ENCODE measurements around the gene PTPRN2. TPM values are rescaled to one million over a fixed set of nuclear protein-coding genes. Genes with fewer than 3 reads are reported as not detected.

PTPRN2 gene
- total and polyA plus RNA-seq, 2 of the 8 experiments (the other 6 are each of a cell fraction or from before 2014, with no cell fraction given), result 2.6 to 4.5 TPM

DNA sequence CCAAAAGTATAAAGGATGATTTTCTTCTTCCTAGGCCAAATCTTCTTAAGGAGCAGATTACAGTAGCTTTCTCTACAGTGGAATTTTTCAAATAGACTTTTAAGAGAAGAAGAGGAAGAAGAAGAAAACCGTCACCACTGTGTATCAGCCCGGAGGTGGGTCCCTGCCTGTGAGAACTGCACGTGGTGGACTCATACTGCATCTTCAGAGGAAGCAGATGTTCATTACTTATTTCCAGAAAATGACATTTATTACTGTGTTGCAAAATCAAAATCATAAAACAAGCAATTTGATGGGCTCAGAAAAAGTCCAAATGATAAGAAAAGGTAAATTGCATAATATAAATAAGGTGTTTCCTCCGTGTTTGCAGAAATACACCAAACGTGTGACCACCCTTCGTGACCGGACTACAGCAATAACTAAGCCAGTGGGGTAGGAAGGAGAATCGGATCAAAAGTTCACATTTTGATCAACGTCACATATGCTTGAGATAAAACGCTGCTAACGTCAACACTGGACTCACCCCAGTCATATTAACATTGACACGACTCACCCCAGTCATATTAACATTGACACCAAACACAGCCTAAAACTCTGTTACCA lies 179.2 kb downstream of the PTPRN2 start:
- H4K91ac ChIP-seq (replicated peaks; ENCODE audit: insufficient read length, low read length), result no peak overlapping the region
- H3K9ac ChIP-seq (replicated peaks in 1 of 4; ENCODE audit: extremely low read depth in 1 of 4, low read depth in 3 of 4, low read length in 3 of 4), result no peak overlapping the region
- ChIA-PET POLR2A (ENCODE audit: partially characterized antibody) (no interaction called here), CTCF (ENCODE audit: partially characterized antibody) (interaction anchor here (0.6 to 5.1 kb wide), 17 partner anchors 9 to 571 kb away, joined by 3 to 51 read pairs (median 4); no protein-coding TSS in a partner anchor)
- H3K9me3 ChIP-seq (ENCODE audit: insufficient read depth in 2 of 2, low read depth in 1 of 2, low read length in 1 of 2), result peaks cover 0 to 3% of the 10 kb centered on the region in 2 experiments; a peak in 2 of 4 replicates
- no peak overlapping the region for H3K23ac ChIP-seq (ENCODE audit: insufficient read length)
- no peaks in the 10 kb centered on the region for H3K79me2 ChIP-seq (ENCODE audit: control insufficient read depth in 1 of 2, insufficient read depth in 2 of 2, low read length in 2 of 2)
- H3K4me3 ChIP-seq (ENCODE audit: extremely low read depth in 1 of 4, insufficient read depth in 2 of 4, low read depth in 3 of 4, low read length in 4 of 4), result no peak overlapping the region
- no peak overlapping the region for H2AFZ ChIP-seq (ENCODE audit: low read length)
- H3K23me2 ChIP-seq (ENCODE audit: low read depth, low read length), result no peaks in the 10 kb centered on the region
- H3K79me1 ChIP-seq (ENCODE audit: low read depth, low read length), result no peaks in the 10 kb centered on the region
- no peak overlapping the region for H2BK15ac ChIP-seq (ENCODE audit: low read length)
- no peak overlapping the region for H3K4ac ChIP-seq (replicated peaks; ENCODE audit: insufficient read length, low read depth, low read length)
- H2BK5ac ChIP-seq (ENCODE audit: low read depth, low read length), result no peak overlapping the region
- H2BK120ac ChIP-seq (replicated peaks; ENCODE audit: low read depth, low read length), result no peak overlapping the region
- no peak overlapping the region for H4K8ac ChIP-seq (ENCODE audit: extremely low read depth, insufficient read depth, low read length)
- H3K4me1 ChIP-seq (replicated peaks in 1 of 4; ENCODE audit: control insufficient read depth in 3 of 4, insufficient read depth in 4 of 4, low read length in 3 of 4), result no peaks in the 10 kb centered on the region; a peak in 1 of 7 replicates
- H2AK5ac ChIP-seq (ENCODE audit: low read depth, low read length), result no peak overlapping the region
- H3K14ac ChIP-seq (ENCODE audit: insufficient read length), result no peak overlapping the region
- no peak overlapping the region for H3K27ac ChIP-seq (ENCODE audit: low read depth, low read length)
- DNase-seq (ENCODE audit: low read depth in 1 of 2, low spot score in 2 of 2), result no peak
- no peak overlapping the region for H4K5ac ChIP-seq (ENCODE audit: insufficient read length, low read depth, low read length)
- no peak overlapping the region for H3K56ac ChIP-seq (replicated peaks; ENCODE audit: insufficient read length, low read depth, low read length)
- 91% methylated on average over 12 of the region's 12 CpGs; no CpG with 5 or more reads in 1 of the 2 experiments for WGBS, 2 experiments (ENCODE audit: extremely low coverage in 1 of 2, insufficient coverage in 1 of 2, insufficient read length in 1 of 2, insufficient replicate concordance in 2 of 2, low coverage in 1 of 2, low lambda C conversion rate in 2 of 2, missing lambda C conversion rate in 1 of 2)
- no peak overlapping the region for H2BK20ac ChIP-seq (ENCODE audit: low read length)
- TF ChIP-seq CTBP2 (IDR thresholded peaks at IDR 0.05; ENCODE audit: borderline replicate concordance, insufficient read depth, insufficient read length, low read length) (no peak), MAFK (IDR thresholded peaks at IDR 0.05; ENCODE audit: low read depth, low read length) (no peak), SIX5 (IDR thresholded peaks at IDR 0.05; ENCODE audit: low read depth, low read length) (no peak), ASH2L (IDR thresholded peaks at IDR 0.05; ENCODE audit: low read length) (no peak)
- no peak for FAIRE-seq
- H4K20me1 ChIP-seq (replicated peaks in 1 of 2; ENCODE audit: control insufficient read depth in 1 of 2, insufficient read depth in 2 of 2, low read length in 2 of 2), result no peaks in the 10 kb centered on the region
- H2BK12ac ChIP-seq (ENCODE audit: low read depth, low read length), result no peak overlapping the region
- no peaks in the 10 kb centered on the region for H3K27me3 ChIP-seq (replicated peaks in 1 of 4; ENCODE audit: control insufficient read depth in 3 of 4, extremely low read depth in 1 of 4, insufficient read depth in 3 of 4, low read length in 3 of 4)
- H3K36me3 ChIP-seq (ENCODE audit: control insufficient read depth in 2 of 4, insufficient read depth in 4 of 4, low read length in 3 of 4), result no peaks in the 10 kb centered on the region
- H3K18ac ChIP-seq (ENCODE audit: extremely low read depth, low read length), result no peak overlapping the region
- no peak overlapping the region for H3K4me2 ChIP-seq (ENCODE audit: insufficient read depth in 1 of 2, low read depth in 2 of 2, low read length in 2 of 2)

Measured in H1 (cell line).